ENCODE measurements around the gene INF2. TPM values are rescaled to one million over a fixed set of nuclear protein-coding genes. Genes with fewer than 3 reads are reported as not detected.

Gene INF2
- total RNA-seq, 1 experiment from 2014 or later = 70.9 TPM

DNA sequence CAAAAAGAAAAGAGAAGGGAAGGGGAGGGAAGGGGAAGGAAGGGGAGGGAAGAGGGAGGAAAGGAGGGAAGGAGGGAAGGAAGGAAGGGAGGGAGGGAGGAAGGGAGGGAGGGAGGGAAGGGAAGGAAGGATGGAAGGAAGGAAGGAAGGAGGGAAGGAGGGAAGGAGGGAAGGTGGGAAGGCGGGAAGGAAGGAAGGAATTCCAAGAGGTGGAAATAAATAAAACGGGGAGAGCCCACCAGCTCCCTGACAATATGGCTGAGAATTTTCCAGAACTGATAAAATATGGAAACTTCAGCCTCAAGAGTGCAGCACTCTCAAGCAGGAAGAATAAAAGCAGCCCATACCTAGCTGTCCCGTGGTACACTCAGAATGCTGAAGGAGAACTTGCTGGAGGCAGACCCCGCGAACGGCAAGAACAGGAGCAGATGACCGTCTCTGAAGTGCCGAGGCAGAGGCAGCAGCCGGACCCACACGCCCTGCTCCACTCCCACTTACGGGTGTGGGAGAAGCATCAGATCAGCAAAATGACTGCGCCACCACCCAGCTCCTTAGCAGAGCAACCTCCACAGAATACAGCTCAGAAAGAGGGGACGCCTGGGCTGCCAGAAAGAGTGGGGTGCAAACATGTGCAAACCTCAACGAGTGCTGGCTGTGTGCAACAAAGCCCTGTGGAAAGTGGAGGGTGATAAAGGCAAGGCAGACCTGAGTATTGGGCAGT, 34.1 kb upstream of the INF2 start:
- no peaks in the 10 kb centered on the region for H3K9me3 ChIP-seq (ENCODE audit: low read depth, low read length, poor library complexity, severe bottlenecking)
- TF ChIP-seq EZH2 (IDR thresholded peaks at IDR 0.05; ENCODE audit: borderline replicate concordance, low read depth, low read length, poor library complexity, severe bottlenecking) = no peak
- TF ChIP-seq, protein P1, sequence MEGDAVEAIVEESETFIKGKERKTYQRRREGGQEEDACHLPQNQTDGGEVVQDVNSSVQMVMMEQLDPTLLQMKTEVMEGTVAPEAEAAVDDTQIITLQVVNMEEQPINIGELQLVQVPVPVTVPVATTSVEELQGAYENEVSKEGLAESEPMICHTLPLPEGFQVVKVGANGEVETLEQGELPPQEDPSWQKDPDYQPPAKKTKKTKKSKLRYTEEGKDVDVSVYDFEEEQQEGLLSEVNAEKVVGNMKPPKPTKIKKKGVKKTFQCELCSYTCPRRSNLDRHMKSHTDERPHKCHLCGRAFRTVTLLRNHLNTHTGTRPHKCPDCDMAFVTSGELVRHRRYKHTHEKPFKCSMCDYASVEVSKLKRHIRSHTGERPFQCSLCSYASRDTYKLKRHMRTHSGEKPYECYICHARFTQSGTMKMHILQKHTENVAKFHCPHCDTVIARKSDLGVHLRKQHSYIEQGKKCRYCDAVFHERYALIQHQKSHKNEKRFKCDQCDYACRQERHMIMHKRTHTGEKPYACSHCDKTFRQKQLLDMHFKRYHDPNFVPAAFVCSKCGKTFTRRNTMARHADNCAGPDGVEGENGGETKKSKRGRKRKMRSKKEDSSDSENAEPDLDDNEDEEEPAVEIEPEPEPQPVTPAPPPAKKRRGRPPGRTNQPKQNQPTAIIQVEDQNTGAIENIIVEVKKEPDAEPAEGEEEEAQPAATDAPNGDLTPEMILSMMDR (conservative IDR thresholded peaks at IDR 0.05; ENCODE audit: low read depth, low read length) = no peak
- H3K4me1 ChIP-seq (ENCODE audit: insufficient read depth, low read length, poor library complexity, severe bottlenecking) = no peaks in the 10 kb centered on the region
- no peak overlapping the region for H3K27ac ChIP-seq (ENCODE audit: low read depth, low read length, poor library complexity, severe bottlenecking)
- ChIA-PET POLR2A (ENCODE audit: low non-redundant PET) (no interaction called here), CTCF (no interaction called here)
- intact Hi-C loops (cut with micrococcal nuclease; ENCODE audit: unreplicated experiment) = no loop called here
- BruUV-seq (replicated peaks) = no TSS peak
- no peak overlapping the region for H3K4me3 ChIP-seq (ENCODE audit: low read depth, low read length, poor library complexity, severe bottlenecking)
- H3K27me3 ChIP-seq (replicated peaks; ENCODE audit: insufficient read depth, low read depth, low read length, poor library complexity) = no peaks in the 10 kb centered on the region
- no peaks in the 10 kb centered on the region for H3K36me3 ChIP-seq (ENCODE audit: insufficient read depth, low read length, poor library complexity, severe bottlenecking)
- DNase-seq (ENCODE audit: low spot score) = no peak

DNA sequence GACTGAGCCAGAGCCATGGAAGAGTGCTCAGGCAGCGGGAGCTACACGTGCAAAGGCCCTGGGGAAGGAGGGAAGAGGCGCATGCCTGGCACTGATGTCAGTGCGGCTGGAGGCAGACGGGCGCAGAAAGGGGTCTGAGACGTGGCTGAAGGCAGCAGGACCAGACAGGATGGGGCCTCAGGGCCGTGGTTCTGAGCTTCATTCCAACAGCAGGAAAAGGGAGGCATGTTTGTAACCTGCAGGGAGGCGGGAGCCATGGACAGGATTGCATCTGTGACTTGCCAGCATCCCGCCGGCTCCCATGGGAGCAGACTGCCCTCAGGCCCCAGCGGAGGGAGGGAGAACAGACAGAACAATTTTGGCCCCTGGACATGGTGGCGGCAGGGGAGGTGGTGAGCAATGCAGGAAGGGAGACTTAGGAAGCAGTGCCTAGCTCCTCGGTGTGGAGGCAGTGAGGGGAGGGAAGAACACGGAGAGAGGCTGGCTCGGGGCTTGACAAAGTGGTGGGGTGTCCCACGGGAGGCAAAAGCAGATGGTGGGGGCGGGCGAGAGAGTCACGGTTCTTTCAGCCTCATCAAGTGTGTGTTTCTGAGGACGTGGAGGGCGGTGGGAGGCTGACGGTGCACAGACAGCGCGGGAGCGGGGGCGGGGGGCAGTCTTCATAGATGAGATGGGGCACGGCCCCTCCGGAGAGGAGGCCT, 33.3 kb upstream of the INF2 start:
- no peaks in the 10 kb centered on the region for H3K36me3 ChIP-seq (ENCODE audit: insufficient read depth, low read length, poor library complexity, severe bottlenecking)
- intact Hi-C loops (cut with micrococcal nuclease; ENCODE audit: unreplicated experiment) = no loop called here
- no peaks in the 10 kb centered on the region for H3K9me3 ChIP-seq (ENCODE audit: low read depth, low read length, poor library complexity, severe bottlenecking)
- H3K27ac ChIP-seq (ENCODE audit: low read depth, low read length, poor library complexity, severe bottlenecking) = no peak overlapping the region
- ChIA-PET CTCF (no interaction called here), POLR2A (ENCODE audit: low non-redundant PET) (no interaction called here)
- BruUV-seq (replicated peaks) = no TSS peak
- no peaks in the 10 kb centered on the region for H3K27me3 ChIP-seq (replicated peaks; ENCODE audit: insufficient read depth, low read depth, low read length, poor library complexity)
- DNase-seq (ENCODE audit: low spot score) = no peak
- H3K4me1 ChIP-seq (ENCODE audit: insufficient read depth, low read length, poor library complexity, severe bottlenecking) = no peaks in the 10 kb centered on the region
- no peak overlapping the region for H3K4me3 ChIP-seq (ENCODE audit: low read depth, low read length, poor library complexity, severe bottlenecking)
- TF ChIP-seq, protein P1 (conservative IDR thresholded peaks at IDR 0.05; ENCODE audit: low read depth, low read length) = no peak
- TF ChIP-seq EZH2 (IDR thresholded peaks at IDR 0.05; ENCODE audit: borderline replicate concordance, low read depth, low read length, poor library complexity, severe bottlenecking) = no peak

DNA sequence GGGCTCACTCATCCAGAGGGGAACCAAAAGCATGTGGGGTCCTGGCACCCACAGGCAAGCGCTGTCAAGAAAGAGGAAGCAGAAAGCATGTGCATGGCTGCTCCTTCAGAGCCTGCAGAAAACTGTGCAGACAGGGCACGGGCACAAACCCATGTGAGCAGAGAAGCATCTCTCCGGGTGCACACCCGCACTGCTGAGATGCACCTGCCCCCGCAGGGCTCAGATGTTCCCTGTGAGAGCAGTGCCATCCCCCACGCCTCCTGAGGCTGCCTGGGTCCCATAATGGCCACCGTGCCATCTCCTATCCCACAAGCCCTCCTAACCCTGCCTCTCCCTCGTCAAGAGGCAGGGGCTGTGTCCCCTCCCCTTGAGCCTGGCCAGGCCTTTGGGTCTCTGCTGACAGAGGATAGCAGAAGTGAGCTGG, 32.3 kb upstream of the INF2 start:
- Histone ChIP-seq H3K27ac (ENCODE audit: low read depth, low read length, poor library complexity, severe bottlenecking) (no peak overlapping the region), H3K4me1 (ENCODE audit: insufficient read depth, low read length, poor library complexity, severe bottlenecking) (no peaks in the 10 kb centered on the region), H3K36me3 (ENCODE audit: insufficient read depth, low read length, poor library complexity, severe bottlenecking) (no peaks in the 10 kb centered on the region), H3K4me3 (ENCODE audit: low read depth, low read length, poor library complexity, severe bottlenecking) (no peak overlapping the region), H3K9me3 (ENCODE audit: low read depth, low read length, poor library complexity, severe bottlenecking) (no peaks in the 10 kb centered on the region), H3K27me3 (replicated peaks; ENCODE audit: insufficient read depth, low read depth, low read length, poor library complexity) (no peaks in the 10 kb centered on the region)
- POLR2A ChIA-PET (ENCODE audit: low non-redundant PET) = no interaction called here
- no TSS peak for BruUV-seq (replicated peaks)
- DNase-seq (ENCODE audit: low spot score) = no peak
- intact Hi-C loops (cut with micrococcal nuclease; ENCODE audit: unreplicated experiment) = no loop called here
- TF ChIP-seq, protein P1 (conservative IDR thresholded peaks at IDR 0.05; ENCODE audit: low read depth, low read length) = no peak
- TF ChIP-seq EZH2 (IDR thresholded peaks at IDR 0.05; ENCODE audit: borderline replicate concordance, low read depth, low read length, poor library complexity, severe bottlenecking) = no peak
- CTCF ChIA-PET = interaction anchor here (0.6 to 0.7 kb wide), 2 partner anchors 240 to 466 kb away, joined by 3 read pairs; no protein-coding TSS in a partner anchor
